Measurements from ENCODE around the gene CCZ1.
"Not testable (repeated sequence)": the region's sequence is repeated elsewhere in the genome, so short reads cannot be mapped to it uniquely, and the experiment has no call there.

CCZ1 gene

DNA sequence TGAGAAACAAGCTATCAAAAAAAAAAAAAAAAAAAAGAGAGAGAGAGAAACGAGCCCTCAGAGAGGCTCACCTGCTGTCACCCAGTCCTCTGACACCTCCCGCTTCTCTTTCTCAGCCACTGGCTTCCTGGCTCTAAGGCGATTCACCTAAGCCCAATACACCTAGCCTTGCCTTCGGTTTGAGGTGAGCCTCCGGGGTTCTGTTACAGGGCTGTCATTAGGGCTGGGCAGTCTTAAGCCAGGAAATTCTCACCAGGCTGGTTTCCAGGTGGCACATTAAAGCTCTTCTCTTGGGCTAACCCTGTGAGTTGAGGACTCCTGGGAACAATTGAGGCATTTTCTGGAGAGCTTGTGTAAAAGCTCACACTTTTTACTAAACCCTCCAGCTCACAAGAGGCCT is 10.5 kb upstream of the CCZ1 start:
- not testable (repeated sequence) for H3K4me3 ChIP-seq (ENCODE audit: low read depth, low read length); H2AFZ ChIP-seq; H3K79me2 ChIP-seq; H3K9ac ChIP-seq; H3K4me2 ChIP-seq (ENCODE audit: low read length); H3K4me1 ChIP-seq; H3K36me3 ChIP-seq (ENCODE audit: control insufficient read depth, insufficient read depth, low read length); H3K27me3 ChIP-seq (ENCODE audit: control insufficient read depth, insufficient read depth, low read length); H3K9me3 ChIP-seq (ENCODE audit: control insufficient read depth, low read length); H3K27ac ChIP-seq

DNA sequence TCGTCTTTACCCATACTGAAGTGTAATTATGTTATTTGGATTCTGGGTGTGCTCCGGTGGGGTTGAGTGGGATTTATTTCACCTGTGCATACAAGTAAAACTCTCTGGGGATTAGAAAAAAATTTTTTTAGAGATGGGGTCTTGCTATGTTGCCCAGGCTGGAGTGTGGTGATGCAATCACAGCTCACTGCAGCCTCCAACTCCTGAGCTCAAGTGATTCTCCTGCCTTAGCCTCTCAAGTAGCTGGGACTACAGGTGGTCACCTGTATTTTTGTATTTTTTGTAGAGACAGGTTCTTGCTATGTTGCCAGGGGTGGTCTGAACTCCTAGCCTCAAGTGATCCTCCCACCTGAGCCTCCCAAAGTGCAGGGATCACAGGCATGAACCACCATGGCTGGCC is 8.3 kb upstream of the CCZ1 start:
- H3K27me3 ChIP-seq (ENCODE audit: control insufficient read depth, insufficient read depth, low read length); H3K9me3 ChIP-seq (ENCODE audit: control insufficient read depth, low read length); H3K4me2 ChIP-seq (ENCODE audit: low read length); H3K4me3 ChIP-seq (ENCODE audit: low read depth, low read length); H3K36me3 ChIP-seq (ENCODE audit: control insufficient read depth, insufficient read depth, low read length); H3K9ac ChIP-seq; H3K4me1 ChIP-seq; H3K79me2 ChIP-seq; H2AFZ ChIP-seq; H3K27ac ChIP-seq: not testable (repeated sequence)

DNA sequence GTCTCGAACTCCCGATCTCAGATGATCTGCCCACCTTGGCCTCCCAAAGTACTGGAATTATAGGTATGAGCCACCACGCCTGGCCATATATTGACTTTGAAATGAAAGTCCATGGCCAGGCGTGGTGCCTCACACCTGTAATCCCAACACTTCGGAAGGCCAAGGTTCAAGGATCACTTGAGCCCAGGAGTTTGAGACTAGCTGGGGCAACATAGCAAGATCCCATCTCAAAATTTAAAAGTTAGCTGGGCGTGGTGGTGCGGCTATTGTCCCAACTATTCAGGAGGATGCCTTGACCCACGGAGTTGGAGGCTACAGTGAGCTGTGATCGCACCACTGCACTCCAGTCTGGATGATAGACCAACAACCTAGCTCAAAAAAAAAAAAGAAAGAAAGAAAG is 6.0 kb upstream of the CCZ1 start:
- no peak overlapping the region for H3K27ac ChIP-seq
- TF ChIP-seq, protein P1, sequence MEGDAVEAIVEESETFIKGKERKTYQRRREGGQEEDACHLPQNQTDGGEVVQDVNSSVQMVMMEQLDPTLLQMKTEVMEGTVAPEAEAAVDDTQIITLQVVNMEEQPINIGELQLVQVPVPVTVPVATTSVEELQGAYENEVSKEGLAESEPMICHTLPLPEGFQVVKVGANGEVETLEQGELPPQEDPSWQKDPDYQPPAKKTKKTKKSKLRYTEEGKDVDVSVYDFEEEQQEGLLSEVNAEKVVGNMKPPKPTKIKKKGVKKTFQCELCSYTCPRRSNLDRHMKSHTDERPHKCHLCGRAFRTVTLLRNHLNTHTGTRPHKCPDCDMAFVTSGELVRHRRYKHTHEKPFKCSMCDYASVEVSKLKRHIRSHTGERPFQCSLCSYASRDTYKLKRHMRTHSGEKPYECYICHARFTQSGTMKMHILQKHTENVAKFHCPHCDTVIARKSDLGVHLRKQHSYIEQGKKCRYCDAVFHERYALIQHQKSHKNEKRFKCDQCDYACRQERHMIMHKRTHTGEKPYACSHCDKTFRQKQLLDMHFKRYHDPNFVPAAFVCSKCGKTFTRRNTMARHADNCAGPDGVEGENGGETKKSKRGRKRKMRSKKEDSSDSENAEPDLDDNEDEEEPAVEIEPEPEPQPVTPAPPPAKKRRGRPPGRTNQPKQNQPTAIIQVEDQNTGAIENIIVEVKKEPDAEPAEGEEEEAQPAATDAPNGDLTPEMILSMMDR (IDR thresholded peaks at IDR 0.05), result no peak
- H3K4me1 ChIP-seq, result no peaks in the 10 kb centered on the region

DNA sequence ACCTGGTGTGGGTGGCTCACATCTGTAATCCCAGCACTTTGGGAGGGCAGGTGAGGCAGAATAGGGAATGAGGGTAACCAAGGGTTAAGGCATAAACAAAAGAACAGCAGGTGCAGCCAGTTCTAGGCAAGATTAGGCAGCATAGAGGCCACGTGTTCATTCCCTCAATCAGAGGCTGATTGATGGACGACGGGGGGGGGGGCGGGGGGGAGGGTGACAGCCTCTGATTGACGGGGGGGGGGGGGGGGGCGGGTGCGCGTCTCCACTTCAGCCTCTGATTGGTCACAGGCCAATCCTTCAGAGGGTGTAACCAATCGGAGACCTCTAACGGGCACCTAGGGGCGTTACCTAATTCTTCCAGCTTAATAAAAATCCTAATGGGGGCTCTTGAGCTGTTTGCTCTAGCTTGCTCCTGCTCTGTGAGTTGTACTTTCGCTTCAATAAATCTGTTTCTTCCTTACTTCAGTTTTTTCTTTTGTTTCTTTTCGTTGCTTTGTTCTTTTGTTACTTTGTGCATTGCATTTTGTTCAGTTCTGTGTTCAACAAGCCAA is 1.1 kb upstream of the CCZ1 start:
- not testable (repeated sequence) for H3K9me3 ChIP-seq (ENCODE audit: control insufficient read depth, low read length); H3K4me1 ChIP-seq; H3K9ac ChIP-seq; H3K27me3 ChIP-seq (ENCODE audit: control insufficient read depth, insufficient read depth, low read length); H3K36me3 ChIP-seq (ENCODE audit: control insufficient read depth, insufficient read depth, low read length); H3K4me2 ChIP-seq (ENCODE audit: low read length); H3K79me2 ChIP-seq; H3K27ac ChIP-seq; H2AFZ ChIP-seq
- H3K4me3 ChIP-seq (ENCODE audit: low read depth, low read length), result peak overlapping the region; percentile 5

More for the DNA sequence above, 6.0 kb upstream of the CCZ1 start:
- Histone ChIP-seq H2AFZ (no peak overlapping the region), H3K9ac (no peak overlapping the region), H3K4me2 (ENCODE audit: low read length) (no peak overlapping the region), H3K27me3 (ENCODE audit: control insufficient read depth, insufficient read depth, low read length) (no peaks in the 10 kb centered on the region), H3K9me3 (ENCODE audit: control insufficient read depth, low read length) (no peaks in the 10 kb centered on the region), H3K79me2 (no peaks in the 10 kb centered on the region), H3K36me3 (ENCODE audit: control insufficient read depth, insufficient read depth, low read length) (no peaks in the 10 kb centered on the region), H3K4me3 (ENCODE audit: low read depth, low read length) (no peak overlapping the region)

DNA sequence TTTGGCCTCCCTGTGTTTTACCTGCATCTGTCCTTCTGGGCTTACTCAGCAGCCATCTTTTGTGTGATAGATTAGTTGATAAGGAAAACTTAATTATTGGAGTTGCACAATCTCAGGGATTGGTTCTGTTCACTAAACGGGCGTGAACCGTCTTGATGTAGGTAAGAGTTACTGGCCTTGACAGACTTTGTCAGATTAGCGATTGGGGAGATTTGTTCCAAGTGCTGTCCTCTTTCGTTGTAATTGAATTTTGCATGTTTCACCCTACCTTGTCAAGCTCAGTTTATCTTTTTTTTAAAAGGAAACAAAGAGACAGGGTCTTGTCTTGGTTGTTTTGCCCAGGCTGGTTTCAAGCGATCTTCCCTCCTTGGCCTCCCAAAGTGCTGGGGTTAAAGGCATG is 4.5 kb downstream of the CCZ1 start:
- not testable (repeated sequence) for H3K9ac ChIP-seq; H2AFZ ChIP-seq; H3K27ac ChIP-seq; H3K36me3 ChIP-seq (ENCODE audit: control insufficient read depth, insufficient read depth, low read length); H3K4me1 ChIP-seq; H3K4me3 ChIP-seq (ENCODE audit: low read depth, low read length); H3K27me3 ChIP-seq (ENCODE audit: control insufficient read depth, insufficient read depth, low read length); H3K79me2 ChIP-seq; H3K4me2 ChIP-seq (ENCODE audit: low read length); H3K9me3 ChIP-seq (ENCODE audit: control insufficient read depth, low read length)

DNA sequence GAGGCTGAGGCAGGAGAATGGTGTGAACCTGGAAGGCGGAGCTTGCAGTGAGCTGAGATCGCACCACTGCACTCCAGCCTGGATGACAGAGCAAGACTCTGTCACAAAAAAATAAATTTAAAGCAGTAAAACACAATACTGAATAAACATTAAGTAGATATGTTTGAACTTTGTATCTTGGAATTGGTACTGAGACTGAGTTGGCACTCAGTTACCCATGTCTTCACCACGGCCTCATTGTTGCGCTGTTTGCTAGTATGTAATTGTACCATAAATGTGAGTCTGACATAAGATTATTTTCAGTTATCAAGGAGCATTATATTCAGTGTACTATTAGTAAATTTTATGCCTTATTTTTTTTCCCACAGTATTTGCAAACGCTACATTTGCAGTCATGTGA is 6.2 kb downstream of the CCZ1 start:
- not testable (repeated sequence) for H2AFZ ChIP-seq; H3K36me3 ChIP-seq (ENCODE audit: control insufficient read depth, insufficient read depth, low read length); H3K9me3 ChIP-seq (ENCODE audit: control insufficient read depth, low read length); H3K9ac ChIP-seq; H3K27me3 ChIP-seq (ENCODE audit: control insufficient read depth, insufficient read depth, low read length); H3K4me2 ChIP-seq (ENCODE audit: low read length); H3K4me1 ChIP-seq; H3K79me2 ChIP-seq; H3K4me3 ChIP-seq (ENCODE audit: low read depth, low read length); H3K27ac ChIP-seq

DNA sequence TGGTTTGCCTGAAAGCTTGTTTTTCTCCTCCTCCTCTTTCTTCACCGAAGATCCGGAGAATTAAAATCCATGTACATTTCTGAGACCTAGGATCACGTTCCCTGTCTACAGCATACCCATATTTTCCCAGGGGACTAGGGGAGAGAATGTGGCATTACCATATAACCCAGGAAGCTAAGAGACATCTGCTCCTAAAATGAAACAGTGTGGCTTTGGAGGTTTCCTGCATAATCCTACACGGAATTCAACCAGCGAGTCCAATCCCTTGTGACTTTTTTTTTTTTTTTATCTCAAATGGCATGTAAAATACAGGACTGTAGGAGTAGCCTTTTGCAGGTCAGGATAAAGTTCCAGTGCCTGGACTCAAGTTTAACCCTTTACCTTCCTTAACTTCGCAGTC is 10.3 kb downstream of the CCZ1 start:
- H3K4me3 ChIP-seq (ENCODE audit: low read depth, low read length); H3K36me3 ChIP-seq (ENCODE audit: control insufficient read depth, insufficient read depth, low read length); H3K4me1 ChIP-seq; H2AFZ ChIP-seq; H3K9ac ChIP-seq; H3K27me3 ChIP-seq (ENCODE audit: control insufficient read depth, insufficient read depth, low read length); H3K27ac ChIP-seq; H3K9me3 ChIP-seq (ENCODE audit: control insufficient read depth, low read length); H3K4me2 ChIP-seq (ENCODE audit: low read length); H3K79me2 ChIP-seq: not testable (repeated sequence)

DNA sequence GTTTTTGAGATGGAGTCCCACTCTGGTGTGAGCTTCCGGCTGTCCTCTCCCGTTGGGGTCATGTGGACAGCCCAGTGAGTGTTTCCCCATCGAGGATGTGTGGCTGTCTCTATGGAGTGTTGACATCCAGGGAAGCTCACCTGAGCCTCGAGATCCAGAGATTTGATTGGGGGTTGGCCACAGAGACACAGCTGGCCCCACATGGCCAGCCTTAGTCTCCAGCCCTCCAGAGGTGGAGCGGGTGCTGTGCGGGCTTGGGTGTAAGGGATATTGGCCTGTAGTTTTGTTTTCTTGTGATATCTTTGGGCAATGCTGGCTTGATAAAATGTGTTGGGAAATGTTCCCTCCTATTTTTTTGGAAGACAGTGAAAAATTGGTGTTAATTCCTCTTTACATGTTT is 18.0 kb downstream of the CCZ1 start:
- not testable (repeated sequence) for H3K9ac ChIP-seq; H3K79me2 ChIP-seq; H3K9me3 ChIP-seq (ENCODE audit: control insufficient read depth, low read length); H3K27ac ChIP-seq; H3K4me1 ChIP-seq; H3K27me3 ChIP-seq (ENCODE audit: control insufficient read depth, insufficient read depth, low read length); H3K36me3 ChIP-seq (ENCODE audit: control insufficient read depth, insufficient read depth, low read length); H3K4me2 ChIP-seq (ENCODE audit: low read length); H2AFZ ChIP-seq; H3K4me3 ChIP-seq (ENCODE audit: low read depth, low read length)

DNA sequence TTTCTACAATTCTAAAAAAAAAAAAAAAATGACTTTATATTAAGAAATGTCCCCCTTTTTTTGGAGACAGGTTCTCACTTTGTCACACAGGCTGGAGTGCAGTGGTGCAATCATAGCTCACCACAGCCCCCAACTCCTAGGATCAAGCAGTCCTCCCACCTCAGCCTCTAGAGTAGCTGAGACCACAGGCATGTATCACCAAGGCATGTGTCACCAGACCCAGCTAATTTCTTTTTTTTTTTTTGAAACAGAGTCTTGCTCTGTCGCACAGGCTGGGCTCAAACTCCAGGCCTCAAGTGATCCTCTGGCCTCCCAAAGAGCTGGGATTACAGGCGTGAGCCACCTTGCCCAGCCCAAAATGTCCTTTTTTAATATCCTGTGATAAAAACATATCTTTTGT is 25.6 kb downstream of the CCZ1 start:
- H3K4me3 ChIP-seq (ENCODE audit: low read depth, low read length); H3K4me2 ChIP-seq (ENCODE audit: low read length); H3K9me3 ChIP-seq (ENCODE audit: control insufficient read depth, low read length); H3K9ac ChIP-seq; H3K27ac ChIP-seq; H3K27me3 ChIP-seq (ENCODE audit: control insufficient read depth, insufficient read depth, low read length); H3K4me1 ChIP-seq; H3K36me3 ChIP-seq (ENCODE audit: control insufficient read depth, insufficient read depth, low read length); H3K79me2 ChIP-seq; H2AFZ ChIP-seq: not testable (repeated sequence)

DNA sequence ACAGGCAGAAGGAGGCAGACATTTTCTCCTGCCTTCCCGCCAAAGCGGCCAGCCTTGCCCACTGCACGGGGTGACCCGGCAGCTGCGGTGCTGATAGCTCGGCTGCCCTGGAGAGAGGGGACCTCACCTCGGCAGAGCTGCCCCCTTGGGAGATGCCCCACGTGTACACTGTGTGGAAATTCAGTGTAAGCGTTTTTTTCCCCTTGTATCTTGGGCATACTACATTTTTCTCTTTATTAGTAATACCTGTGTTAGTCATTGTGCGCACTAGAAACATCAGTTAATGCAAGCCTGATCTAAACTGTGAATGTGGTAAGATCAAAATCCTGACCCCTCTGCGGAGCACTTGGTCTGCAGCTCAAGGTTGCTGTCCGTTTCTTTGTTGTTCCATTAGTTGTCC is 26.1 kb downstream of the CCZ1 start:
- not testable (repeated sequence) for H3K79me2 ChIP-seq

More for the DNA sequence above, 26.1 kb downstream of the CCZ1 start:
- H3K9ac ChIP-seq; H3K36me3 ChIP-seq (ENCODE audit: control insufficient read depth, insufficient read depth, low read length); H3K27me3 ChIP-seq (ENCODE audit: control insufficient read depth, insufficient read depth, low read length); H3K4me2 ChIP-seq (ENCODE audit: low read length); H3K4me3 ChIP-seq (ENCODE audit: low read depth, low read length); H3K4me1 ChIP-seq; H3K27ac ChIP-seq; H3K9me3 ChIP-seq (ENCODE audit: control insufficient read depth, low read length); H2AFZ ChIP-seq: not testable (repeated sequence)
